ENCODE results near the gene ANKZF1.

- TF ChIP-seq EZH2 (IDR thresholded peaks at IDR 0.05; ENCODE audit: insufficient read depth, low read length), result no peak
- TF ChIP-seq, protein P1, sequence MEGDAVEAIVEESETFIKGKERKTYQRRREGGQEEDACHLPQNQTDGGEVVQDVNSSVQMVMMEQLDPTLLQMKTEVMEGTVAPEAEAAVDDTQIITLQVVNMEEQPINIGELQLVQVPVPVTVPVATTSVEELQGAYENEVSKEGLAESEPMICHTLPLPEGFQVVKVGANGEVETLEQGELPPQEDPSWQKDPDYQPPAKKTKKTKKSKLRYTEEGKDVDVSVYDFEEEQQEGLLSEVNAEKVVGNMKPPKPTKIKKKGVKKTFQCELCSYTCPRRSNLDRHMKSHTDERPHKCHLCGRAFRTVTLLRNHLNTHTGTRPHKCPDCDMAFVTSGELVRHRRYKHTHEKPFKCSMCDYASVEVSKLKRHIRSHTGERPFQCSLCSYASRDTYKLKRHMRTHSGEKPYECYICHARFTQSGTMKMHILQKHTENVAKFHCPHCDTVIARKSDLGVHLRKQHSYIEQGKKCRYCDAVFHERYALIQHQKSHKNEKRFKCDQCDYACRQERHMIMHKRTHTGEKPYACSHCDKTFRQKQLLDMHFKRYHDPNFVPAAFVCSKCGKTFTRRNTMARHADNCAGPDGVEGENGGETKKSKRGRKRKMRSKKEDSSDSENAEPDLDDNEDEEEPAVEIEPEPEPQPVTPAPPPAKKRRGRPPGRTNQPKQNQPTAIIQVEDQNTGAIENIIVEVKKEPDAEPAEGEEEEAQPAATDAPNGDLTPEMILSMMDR (IDR thresholded peaks at IDR 0.05; ENCODE audit: insufficient read depth, low read depth, low read length), result no peak
Measured at GRCh38 chr2:219272995-219273394, 43.4 kb downstream of the ANKZF1 start.

Data from astrocyte (in vitro differentiated cells and primary cell).